PFSK-1 (cell line): Measurements from ENCODE around the gene CFAP410.

Experiments
- FOXP2 ChIP-seq: optimal IDR thresholded peaks from 2 replicates; pipeline ENCODE3; 2011; ENCODE audit warnings: borderline replicate concordance, control low read depth, inconsistent platforms; ENCODE audit not compliant: insufficient read depth; ENCODE audit errors: extremely low read length, extremely low read depth
- POLR2AphosphoS5 ChIP-seq: IDR thresholded peaks from 2 replicates; pipeline ENCODE4 v1.6.1; 2012; ENCODE audit warnings: low read depth, mild to moderate bottlenecking, control low read depth, low read length, moderate library complexity
- REST ChIP-seq, 2 experiments: IDR thresholded peaks; 2 replicates each; pipeline versions ENCODE4 v1.6.1 to v1.8.0; 2011 to 2012; ENCODE audit warnings: low read depth in 2 of 2, low read length in 2 of 2, control low read depth in 1 of 2, inconsistent platforms in 1 of 2, mild to moderate bottlenecking in 1 of 2, moderate library complexity in 1 of 2; ENCODE audit not compliant: insufficient read depth in 1 of 2
- SIN3A ChIP-seq: IDR thresholded peaks from 2 replicates; pipeline ENCODE4 v1.6.1; 2012; ENCODE audit warnings: mild to moderate bottlenecking, low read length, moderate library complexity, borderline replicate concordance; ENCODE audit not compliant: insufficient read depth
- TAF1 ChIP-seq: IDR thresholded peaks from 2 replicates; pipeline ENCODE4 v1.6.1; 2012; ENCODE audit warnings: low read length, control low read depth, borderline replicate concordance; ENCODE audit not compliant: insufficient read depth

The CFAP410 gene

GRCh38 chr21:44333509-44334328, 5.5 kb downstream of the CFAP410 start:
- TF ChIP-seq FOXP2 (no peak), POLR2AphosphoS5 (no peak)

DNA sequence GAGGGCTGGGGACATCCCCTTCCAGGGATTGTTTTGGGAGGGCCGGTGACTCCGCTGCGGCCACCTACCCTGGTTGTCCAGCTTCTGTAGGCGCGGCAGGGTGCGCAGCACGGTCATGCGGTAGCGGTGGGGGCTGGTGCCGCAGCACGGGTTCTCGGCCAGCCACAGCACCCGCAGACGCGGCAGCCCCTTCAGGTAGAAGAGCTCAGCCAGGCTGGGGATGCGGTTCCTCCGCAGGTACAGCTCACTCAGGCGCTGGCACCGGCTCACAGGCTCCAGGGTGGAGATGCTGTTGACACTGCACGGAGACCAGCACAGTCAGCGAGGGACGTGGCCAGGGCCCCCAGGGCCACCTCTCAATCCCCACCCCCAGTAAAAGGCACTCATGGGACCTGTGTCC, 6.2 kb downstream of the CFAP410 start:
- TF ChIP-seq TAF1 (no peak), POLR2AphosphoS5 (no peak), FOXP2 (no peak), SIN3A (no peak), REST (IDR thresholded peaks at IDR 0.05; ENCODE audit: insufficient read depth in 1 of 2, low read depth in 2 of 2, low read length in 2 of 2) (no peak)

DNA sequence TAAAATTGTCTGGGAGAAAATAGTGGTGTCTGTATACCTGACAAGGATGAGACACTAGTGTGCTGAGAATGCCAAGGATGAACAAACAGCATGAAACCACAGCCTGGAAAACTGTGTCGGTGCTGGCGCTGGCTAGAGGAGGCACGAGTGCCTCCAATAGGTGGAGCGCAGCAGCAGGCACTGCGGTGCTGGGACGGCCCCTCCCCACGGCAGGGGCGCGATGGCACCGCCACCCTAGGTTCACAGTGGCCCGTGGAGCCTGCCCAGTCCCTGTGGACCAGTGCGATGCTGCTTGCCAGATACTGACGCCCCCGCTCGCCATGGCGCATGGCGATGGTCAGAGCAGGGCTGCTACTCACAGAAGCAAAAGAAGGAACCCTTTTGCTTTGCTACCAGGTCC, 6.8 kb downstream of the CFAP410 start:
- no peak for TF ChIP-seq FOXP2
- no peak for TF ChIP-seq REST (IDR thresholded peaks at IDR 0.05; ENCODE audit: insufficient read depth in 1 of 2, low read depth in 2 of 2, low read length in 2 of 2)
- no peak for TF ChIP-seq POLR2AphosphoS5
- no peak for TF ChIP-seq TAF1
- TF ChIP-seq SIN3A: no peak

DNA sequence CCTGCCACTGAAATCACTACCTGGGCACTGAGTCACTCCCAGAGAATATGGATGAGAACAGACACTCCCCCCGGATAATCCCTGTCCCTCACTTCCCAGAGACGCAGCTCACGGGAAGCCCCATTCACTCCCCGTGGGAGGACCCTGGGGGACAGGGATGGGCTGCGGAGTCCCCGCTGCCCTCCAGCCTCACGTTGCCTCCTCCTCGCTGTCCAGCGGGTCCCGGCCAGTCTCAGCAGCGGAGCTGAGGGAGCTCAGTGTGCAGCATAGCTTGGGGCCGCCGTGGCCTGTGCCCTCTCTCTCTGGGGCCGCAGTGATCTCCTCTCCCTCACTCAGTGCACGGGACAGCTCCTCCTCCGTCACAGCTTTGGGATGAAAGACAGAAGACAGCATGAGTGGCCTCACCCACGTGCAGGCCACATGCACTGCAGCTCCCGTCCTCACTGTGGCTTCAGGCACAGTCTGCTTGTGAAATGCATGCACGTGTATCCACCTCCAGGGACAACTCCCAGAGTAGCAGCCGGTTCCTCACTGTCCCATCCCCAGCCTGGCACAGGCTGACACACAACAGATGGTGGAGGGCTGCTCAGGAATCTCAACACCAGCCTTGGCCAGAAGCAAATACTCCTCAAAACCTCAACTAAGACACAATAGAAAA, 7.4 kb downstream of the CFAP410 start:
- TF ChIP-seq REST (IDR thresholded peaks at IDR 0.05; ENCODE audit: insufficient read depth in 1 of 2, low read depth in 2 of 2, low read length in 2 of 2) (no peak), POLR2AphosphoS5 (no peak), SIN3A (no peak), TAF1 (no peak), FOXP2 (no peak)

GRCh38 chr21:44331209-44331608, 8.0 kb downstream of the CFAP410 start:
- TF ChIP-seq FOXP2 (no peak), TAF1 (no peak), SIN3A (no peak), POLR2AphosphoS5 (no peak), REST (IDR thresholded peaks at IDR 0.05; ENCODE audit: insufficient read depth in 1 of 2, low read depth in 2 of 2, low read length in 2 of 2) (no peak)

DNA sequence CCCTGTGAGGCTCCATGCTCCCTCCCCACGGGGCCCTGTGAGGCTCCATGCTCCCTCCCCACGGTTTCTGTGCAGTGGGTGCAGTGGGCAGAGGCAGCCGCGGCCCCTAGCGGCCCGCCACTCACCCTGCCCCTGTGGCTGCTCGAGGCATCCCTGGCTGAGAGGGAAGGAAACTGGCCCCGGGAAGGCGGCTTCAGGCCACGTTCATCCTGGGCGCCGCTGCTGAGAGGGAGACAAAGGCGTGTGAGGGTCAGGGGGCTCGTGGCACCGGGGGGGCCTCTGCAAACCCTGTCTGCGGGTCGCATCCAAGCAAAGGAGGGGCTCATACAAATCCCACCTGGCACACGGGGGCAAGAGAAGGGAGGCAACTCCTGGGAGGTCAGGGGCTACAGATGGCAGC, 8.5 kb downstream of the CFAP410 start:
- TF ChIP-seq TAF1 (no peak), FOXP2 (no peak), SIN3A (no peak), POLR2AphosphoS5 (no peak), REST (IDR thresholded peaks at IDR 0.05; ENCODE audit: insufficient read depth in 1 of 2, low read depth in 2 of 2, low read length in 2 of 2) (no peak)
